ENCODE data around the gene UGT2B15. TPM values are rescaled to one million over a fixed set of nuclear protein-coding genes. Genes with fewer than 3 reads are reported as not detected.
A peak's percentile ranks its signal among the peaks of the same experiment; 100 is the strongest.
"Not testable (repeated sequence)": the region's sequence is repeated elsewhere in the genome, so short reads cannot be mapped to it uniquely, and the experiment has no call there.

The UGT2B15 gene
- total and polyA plus RNA-seq, 12 donors: not detected

DNA sequence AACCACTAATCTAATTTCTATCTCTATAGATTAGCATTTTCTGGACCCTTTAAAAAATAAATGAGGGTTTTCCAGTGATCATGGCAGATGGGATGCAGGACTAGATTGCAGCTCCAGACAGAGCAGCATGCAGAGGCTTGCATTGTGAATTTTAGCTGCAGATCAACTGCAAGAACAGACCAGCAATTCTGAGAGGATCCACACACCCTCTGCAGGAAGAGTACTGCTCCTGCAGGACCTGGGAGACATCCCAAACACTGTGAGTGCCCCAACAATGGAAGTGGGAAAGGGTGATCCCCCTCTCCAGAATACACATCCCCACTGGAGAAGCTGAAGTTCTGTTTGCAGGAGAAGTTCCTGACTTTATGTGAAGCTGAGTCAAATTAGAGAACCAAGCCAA, 765 bp upstream of the UGT2B15 start:
- peak in 1 of 9 donors; percentile 5 for TF ChIP-seq CTCF (IDR thresholded peaks at IDR 0.05)
- H3K27ac ChIP-seq; DNase-seq; H3K9me3 ChIP-seq; intact Hi-C loops (cut with DNase I); H3K4me1 ChIP-seq; ATAC-seq; H3K27me3 ChIP-seq; H3K4me3 ChIP-seq; H3K36me3 ChIP-seq: not testable (repeated sequence)

- H3K9me3 ChIP-seq; H3K27ac ChIP-seq; DNase-seq; H3K4me3 ChIP-seq; intact Hi-C loops (cut with DNase I); H3K27me3 ChIP-seq; H3K36me3 ChIP-seq; H3K4me1 ChIP-seq; ATAC-seq: not testable (repeated sequence)
These were observed 1.8 kb downstream of the UGT2B15 start for GRCh38 chr4:68668537-68669163.

GRCh38 chr4:68667551-68667950, 2.9 kb downstream of the UGT2B15 start:
- H3K4me3 ChIP-seq; H3K27ac ChIP-seq; H3K36me3 ChIP-seq; H3K9me3 ChIP-seq; H3K4me1 ChIP-seq; DNase-seq; intact Hi-C loops (cut with DNase I); H3K27me3 ChIP-seq; ATAC-seq: not testable (repeated sequence)

DNA sequence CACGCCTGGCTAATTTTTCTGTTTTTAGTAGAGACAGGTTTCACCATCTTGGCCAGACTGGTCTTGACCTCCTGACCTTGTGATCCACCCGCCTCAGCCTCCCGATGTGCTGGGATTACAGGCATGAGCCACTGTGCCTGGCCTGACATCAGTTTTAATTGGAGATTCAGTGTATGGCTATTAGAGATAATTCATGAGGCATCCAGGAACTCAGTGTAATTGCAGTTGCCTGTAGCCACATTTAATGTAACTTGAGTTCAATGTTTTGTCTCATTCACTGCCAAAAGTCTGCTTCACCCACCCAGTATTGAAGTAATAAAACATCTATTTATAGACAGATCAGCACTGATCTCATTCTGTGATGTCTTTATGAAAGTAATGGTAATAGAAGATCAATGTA, 5.7 kb downstream of the UGT2B15 start:
- H3K9me3 ChIP-seq; ATAC-seq; H3K4me3 ChIP-seq; H3K36me3 ChIP-seq; H3K27ac ChIP-seq; H3K27me3 ChIP-seq; intact Hi-C loops (cut with DNase I); H3K4me1 ChIP-seq; DNase-seq: not testable (repeated sequence)
- WGBS, 2 donors: 69 to 75% methylated on average over 3 of the region's 3 CpGs

GRCh38 chr4:68662836-68663574, 7.4 kb downstream of the UGT2B15 start:
- WGBS, 2 donors: no CpG with 5 or more reads among the region's 1 CpG
- intact Hi-C loops (cut with DNase I); H3K4me3 ChIP-seq; H3K36me3 ChIP-seq; DNase-seq; H3K27ac ChIP-seq; H3K4me1 ChIP-seq; ATAC-seq; H3K9me3 ChIP-seq; H3K27me3 ChIP-seq: not testable (repeated sequence)

- H3K36me3 ChIP-seq: no peaks in the 10 kb centered on the region
- H3K27ac ChIP-seq: no peak overlapping the region
- H3K9me3 ChIP-seq: no peaks in the 10 kb centered on the region
- no peaks in the 10 kb centered on the region for H3K4me1 ChIP-seq
- ATAC-seq: no peak
- no peak for DNase-seq
- no peak overlapping the region for H3K4me3 ChIP-seq
- TF ChIP-seq CTCF (IDR thresholded peaks at IDR 0.05): no peak
- intact Hi-C loops (cut with DNase I): no loop called here
- H3K27me3 ChIP-seq: no peaks in the 10 kb centered on the region
These were observed 11.8 kb downstream of the UGT2B15 start for GRCh38 chr4:68658672-68659071.

DNA sequence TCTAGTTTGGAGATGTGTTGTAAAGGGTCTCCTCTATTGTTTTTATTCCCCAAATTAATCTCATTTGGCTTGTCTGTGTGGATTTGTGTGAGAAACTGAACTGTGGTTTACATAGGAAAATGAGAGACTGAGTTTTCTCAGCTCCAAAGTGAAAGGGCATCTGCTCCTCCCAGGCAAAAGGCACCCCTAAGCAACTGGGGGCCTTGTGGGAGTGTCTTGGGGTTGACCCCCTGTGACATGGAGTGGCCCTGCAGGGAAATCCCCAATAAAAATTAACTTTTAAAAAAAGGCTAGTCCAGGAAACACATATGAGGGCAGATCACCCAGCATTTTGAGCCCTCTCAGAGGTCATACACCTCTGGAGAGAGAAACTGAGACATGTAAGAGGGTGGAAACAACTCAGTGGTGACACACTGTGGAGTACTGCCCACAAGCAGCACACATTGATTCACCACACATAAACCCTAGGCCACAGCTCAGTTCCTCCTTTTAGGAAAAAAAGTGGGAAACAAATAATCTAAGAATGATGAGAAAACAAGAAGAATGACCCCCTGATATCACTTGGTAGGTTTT, 13.3 kb downstream of the UGT2B15 start:
- H3K4me1 ChIP-seq; DNase-seq; ATAC-seq; H3K36me3 ChIP-seq; H3K9me3 ChIP-seq; H3K27ac ChIP-seq; H3K27me3 ChIP-seq; H3K4me3 ChIP-seq; intact Hi-C loops (cut with DNase I): not testable (repeated sequence)

DNA sequence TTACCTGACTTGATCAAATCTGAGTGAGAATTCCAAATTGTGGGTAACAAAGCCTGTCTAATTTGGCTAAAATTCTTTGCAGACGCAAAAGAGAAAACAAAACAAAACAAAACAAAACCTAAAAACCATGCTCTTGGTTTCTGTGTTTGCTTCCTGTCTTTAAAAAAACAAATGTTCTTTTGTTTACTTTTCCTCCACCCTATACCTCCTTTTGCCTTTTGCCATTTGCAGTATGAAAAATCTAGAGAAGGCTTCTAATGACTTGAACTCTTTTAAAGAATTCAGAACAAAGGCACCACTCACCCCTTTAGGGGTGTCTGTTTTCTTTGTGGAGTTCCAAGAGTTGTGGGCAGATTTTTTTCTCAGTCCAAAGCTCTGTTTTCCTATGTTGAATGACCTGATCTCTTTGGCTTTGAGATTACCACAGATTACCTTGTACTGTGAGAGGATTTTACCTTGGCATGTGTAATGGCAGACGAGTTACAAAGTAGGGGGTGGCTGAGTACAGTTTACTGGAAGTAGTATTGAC, 13.9 kb downstream of the UGT2B15 start:
- DNase-seq; H3K27me3 ChIP-seq; H3K4me3 ChIP-seq; H3K4me1 ChIP-seq; H3K36me3 ChIP-seq; H3K9me3 ChIP-seq; intact Hi-C loops (cut with DNase I); ATAC-seq; H3K27ac ChIP-seq: not testable (repeated sequence)
- 70 to 78% methylated on average over 2 of the region's 2 CpGs for WGBS, 2 donors

Data from heart right ventricle (tissue), 16 donors.